ENCODE measurements around the gene SESN3. TPM values are rescaled to one million over a fixed set of nuclear protein-coding genes. Genes with fewer than 3 reads are reported as not detected.

SESN3 gene
- total RNA-seq, 1 donor from 2014 or later = 130 TPM

GRCh38 chr11:95166781-95167180 lies 64.2 kb downstream of the SESN3 start:
- H3K27me3 Mint-ChIP-seq (ENCODE audit: low read depth) = no peaks in the 10 kb centered on the region
- DNase-seq (ENCODE audit: low spot score in 2 of 2, unreplicated experiment in 2 of 2) = no peak
- H3K4me3 Mint-ChIP-seq = no peak overlapping the region
- TF ChIP-seq CTCF (IDR thresholded peaks at IDR 0.05; ENCODE audit: unreplicated experiment) = no peak
- H3K36me3 Mint-ChIP-seq = peaks cover 5% of the 10 kb centered on the region
- peaks cover 12% of the 10 kb centered on the region for H3K4me1 Mint-ChIP-seq
- H3K27ac Mint-ChIP-seq = no peak overlapping the region
- no peaks in the 10 kb centered on the region for H3K9me3 Mint-ChIP-seq

GRCh38 chr11:95165638-95166037 lies 65.4 kb downstream of the SESN3 start:
- no peak for DNase-seq (ENCODE audit: low spot score in 2 of 2, unreplicated experiment in 2 of 2)
- H3K9me3 Mint-ChIP-seq = no peaks in the 10 kb centered on the region
- H3K27ac Mint-ChIP-seq = no peak overlapping the region
- H3K4me1 Mint-ChIP-seq = peaks cover 12% of the 10 kb centered on the region
- peaks cover 5% of the 10 kb centered on the region for H3K36me3 Mint-ChIP-seq
- TF ChIP-seq CTCF (IDR thresholded peaks at IDR 0.05; ENCODE audit: unreplicated experiment) = no peak
- no peaks in the 10 kb centered on the region for H3K27me3 Mint-ChIP-seq (ENCODE audit: low read depth)
- H3K4me3 Mint-ChIP-seq = no peak overlapping the region

- Mint-ChIP-seq H3K27ac (peak overlapping the region; percentile 41), H3K27me3 (ENCODE audit: low read depth) (no peaks in the 10 kb centered on the region), H3K9me3 (peaks cover 3% of the 10 kb centered on the region), H3K36me3 (no peaks in the 10 kb centered on the region), H3K4me1 (peaks cover 12% of the 10 kb centered on the region), H3K4me3 (no peak overlapping the region)
- no peak for DNase-seq (ENCODE audit: low spot score in 2 of 2, unreplicated experiment in 2 of 2)
- no peak for TF ChIP-seq CTCF (IDR thresholded peaks at IDR 0.05; ENCODE audit: unreplicated experiment)
Observed at GRCh38 chr11:95163106-95163505, 67.9 kb downstream of the SESN3 start.

GRCh38 chr11:95161248-95161647 lies 69.8 kb downstream of the SESN3 start:
- DNase-seq (ENCODE audit: low spot score in 2 of 2, unreplicated experiment in 2 of 2) = no peak
- H3K4me3 Mint-ChIP-seq = no peak overlapping the region
- H3K27me3 Mint-ChIP-seq (ENCODE audit: low read depth) = no peaks in the 10 kb centered on the region
- peaks cover 5% of the 10 kb centered on the region for H3K9me3 Mint-ChIP-seq
- peaks cover 23% of the 10 kb centered on the region for H3K4me1 Mint-ChIP-seq
- no peak overlapping the region for H3K27ac Mint-ChIP-seq
- no peaks in the 10 kb centered on the region for H3K36me3 Mint-ChIP-seq
- no peak for TF ChIP-seq CTCF (IDR thresholded peaks at IDR 0.05; ENCODE audit: unreplicated experiment)

GRCh38 chr11:95157824-95158223 lies 73.2 kb downstream of the SESN3 start:
- H3K27me3 Mint-ChIP-seq (ENCODE audit: low read depth) = no peaks in the 10 kb centered on the region
- H3K4me1 Mint-ChIP-seq = peaks cover 31% of the 10 kb centered on the region
- H3K4me3 Mint-ChIP-seq = no peak overlapping the region
- peaks cover 5% of the 10 kb centered on the region for H3K9me3 Mint-ChIP-seq
- no peak for TF ChIP-seq CTCF (IDR thresholded peaks at IDR 0.05; ENCODE audit: unreplicated experiment)
- H3K27ac Mint-ChIP-seq = peak overlapping the region; percentile 28
- no peak for DNase-seq (ENCODE audit: low spot score in 2 of 2, unreplicated experiment in 2 of 2)
- no peaks in the 10 kb centered on the region for H3K36me3 Mint-ChIP-seq

- no peak for TF ChIP-seq CTCF (IDR thresholded peaks at IDR 0.05; ENCODE audit: unreplicated experiment)
- H3K4me1 Mint-ChIP-seq = peaks cover 30% of the 10 kb centered on the region
- no peak overlapping the region for H3K4me3 Mint-ChIP-seq
- no peak for DNase-seq (ENCODE audit: low spot score in 2 of 2, unreplicated experiment in 2 of 2)
- H3K27ac Mint-ChIP-seq = peak overlapping the region; percentile 28
- H3K27me3 Mint-ChIP-seq (ENCODE audit: low read depth) = no peaks in the 10 kb centered on the region
- H3K9me3 Mint-ChIP-seq = peaks cover 5% of the 10 kb centered on the region
- no peaks in the 10 kb centered on the region for H3K36me3 Mint-ChIP-seq
Observed at GRCh38 chr11:95156916-95157541, 74.0 kb downstream of the SESN3 start.
